GM12801 (cell line): Measurements from ENCODE around the gene MYO5B.

Experiments used
- TF ChIP-seq, protein P1 (sequence below): IDR thresholded peaks from one replicate; pipeline ENCODE4 v1.5.1; 2011; ENCODE audit warnings: control low read depth; ENCODE audit not compliant: insufficient read length; ENCODE audit errors: extremely low read depth

Gene MYO5B

DNA sequence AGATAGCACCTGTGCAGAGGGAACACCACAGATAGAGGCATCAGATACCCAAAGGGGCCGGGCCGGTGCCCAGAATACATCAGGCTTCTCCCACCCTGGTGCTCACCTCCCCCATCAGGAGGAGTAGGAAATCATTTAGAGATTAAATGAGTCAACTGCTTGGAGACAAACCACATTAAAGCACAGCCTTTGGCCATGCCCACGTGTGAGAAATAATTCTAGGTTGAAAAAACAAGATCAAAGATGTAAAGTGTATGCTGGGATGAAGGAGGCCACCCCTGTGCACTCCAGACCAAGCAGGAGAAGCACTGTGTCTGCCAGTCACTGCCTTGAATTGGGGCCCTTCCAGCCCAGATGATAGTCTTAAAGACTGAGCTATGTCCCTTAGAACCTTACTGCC, 228.9 kb downstream of the MYO5B start:
- TF ChIP-seq, protein P1, sequence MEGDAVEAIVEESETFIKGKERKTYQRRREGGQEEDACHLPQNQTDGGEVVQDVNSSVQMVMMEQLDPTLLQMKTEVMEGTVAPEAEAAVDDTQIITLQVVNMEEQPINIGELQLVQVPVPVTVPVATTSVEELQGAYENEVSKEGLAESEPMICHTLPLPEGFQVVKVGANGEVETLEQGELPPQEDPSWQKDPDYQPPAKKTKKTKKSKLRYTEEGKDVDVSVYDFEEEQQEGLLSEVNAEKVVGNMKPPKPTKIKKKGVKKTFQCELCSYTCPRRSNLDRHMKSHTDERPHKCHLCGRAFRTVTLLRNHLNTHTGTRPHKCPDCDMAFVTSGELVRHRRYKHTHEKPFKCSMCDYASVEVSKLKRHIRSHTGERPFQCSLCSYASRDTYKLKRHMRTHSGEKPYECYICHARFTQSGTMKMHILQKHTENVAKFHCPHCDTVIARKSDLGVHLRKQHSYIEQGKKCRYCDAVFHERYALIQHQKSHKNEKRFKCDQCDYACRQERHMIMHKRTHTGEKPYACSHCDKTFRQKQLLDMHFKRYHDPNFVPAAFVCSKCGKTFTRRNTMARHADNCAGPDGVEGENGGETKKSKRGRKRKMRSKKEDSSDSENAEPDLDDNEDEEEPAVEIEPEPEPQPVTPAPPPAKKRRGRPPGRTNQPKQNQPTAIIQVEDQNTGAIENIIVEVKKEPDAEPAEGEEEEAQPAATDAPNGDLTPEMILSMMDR = no peak

DNA sequence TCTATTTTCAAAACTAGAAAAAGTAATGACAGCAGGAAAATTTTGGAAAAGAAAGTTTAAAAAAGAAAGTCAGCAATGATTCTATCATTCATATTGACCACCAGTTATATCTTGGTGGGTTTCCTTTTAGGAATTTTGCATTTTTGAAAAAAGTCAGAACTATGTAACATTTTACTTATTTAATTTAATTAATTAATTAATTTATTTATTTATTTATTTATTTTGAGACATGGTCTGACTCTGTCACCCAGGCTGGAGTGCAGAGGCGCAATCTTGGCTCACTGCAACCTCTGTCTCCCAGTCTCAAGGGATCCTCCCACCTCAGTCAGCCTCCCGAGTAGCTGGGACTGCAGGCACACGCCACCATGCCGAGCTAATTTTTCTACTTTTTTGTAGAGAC, 231.7 kb downstream of the MYO5B start:
- TF ChIP-seq, protein P1 = no peak

DNA sequence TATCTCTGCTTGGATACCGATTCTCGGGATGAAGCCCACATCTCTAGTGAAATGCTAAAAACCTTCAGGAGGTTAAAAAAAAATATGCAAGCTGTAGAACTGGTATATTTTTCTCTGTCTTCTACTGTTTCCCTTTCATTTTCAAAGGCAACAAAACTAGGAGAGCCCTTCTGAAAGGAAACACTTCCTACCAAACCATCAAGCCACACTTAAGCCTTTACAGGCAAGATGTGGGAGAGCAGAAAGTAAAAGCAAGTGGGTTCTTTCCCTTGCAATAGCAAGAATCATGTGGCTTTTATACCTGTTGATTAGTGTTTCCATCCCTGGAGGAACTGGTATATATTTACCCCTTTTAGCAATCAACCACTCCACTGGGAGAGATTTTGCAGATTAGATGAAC, 233.7 kb downstream of the MYO5B start:
- TF ChIP-seq, protein P1 = no peak

DNA sequence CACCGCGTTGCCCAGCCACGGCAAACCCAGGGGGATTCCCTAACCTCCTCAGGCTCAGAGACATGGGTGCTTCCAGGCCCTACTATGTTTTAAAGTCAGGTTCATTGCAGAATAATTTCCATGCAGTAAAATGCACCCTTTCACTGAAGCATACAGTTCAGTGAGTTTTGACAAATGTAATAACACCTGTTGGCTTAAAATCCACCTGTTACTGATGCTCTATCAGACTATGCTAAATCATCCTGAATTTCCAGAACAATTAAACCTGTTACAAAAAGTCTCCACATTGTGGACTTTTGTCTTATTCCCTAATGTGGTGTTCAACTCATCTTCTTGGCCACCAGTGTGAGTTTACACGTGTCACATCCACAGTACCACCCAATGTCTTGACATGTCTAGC, 234.6 kb downstream of the MYO5B start:
- TF ChIP-seq, protein P1 = no peak

DNA sequence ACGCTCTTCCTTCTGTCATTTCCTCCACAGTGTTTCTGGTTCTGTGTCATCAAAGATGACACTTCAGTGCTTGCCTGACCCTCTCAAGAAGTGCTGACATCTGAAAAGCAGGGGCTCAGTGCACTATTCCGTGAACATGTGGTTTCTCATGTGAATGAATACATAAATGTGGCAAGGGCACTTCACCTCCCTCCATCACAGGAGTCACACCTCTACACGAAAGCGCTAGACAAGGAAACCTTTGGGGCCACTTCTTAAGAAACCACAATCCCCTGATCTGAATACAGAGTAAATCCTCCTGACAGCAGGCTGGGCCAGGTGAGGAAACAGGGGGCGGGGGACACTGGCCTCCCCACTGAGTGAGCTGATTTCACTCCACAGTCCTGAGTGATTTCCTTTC, 235.8 kb downstream of the MYO5B start:
- TF ChIP-seq, protein P1 = no peak

DNA sequence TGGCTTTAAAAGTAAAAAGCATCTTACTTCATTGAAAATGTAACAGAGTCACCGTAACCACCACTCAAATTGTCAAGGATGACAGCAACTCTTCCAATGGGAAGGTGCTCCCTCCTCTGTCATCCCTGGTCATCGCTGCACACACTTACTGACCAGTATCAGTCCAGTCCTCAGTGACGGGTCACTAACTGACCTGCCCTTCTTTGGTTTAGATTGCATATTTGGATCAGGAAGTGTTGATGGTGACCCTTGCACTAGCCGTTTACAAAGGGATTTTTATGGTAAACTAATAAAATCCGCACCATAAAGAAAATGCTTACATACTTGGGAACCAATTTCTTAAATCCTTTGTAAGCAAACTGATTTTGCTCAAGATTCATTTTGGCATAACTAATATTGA, 239.7 kb downstream of the MYO5B start:
- TF ChIP-seq, protein P1 = no peak

DNA sequence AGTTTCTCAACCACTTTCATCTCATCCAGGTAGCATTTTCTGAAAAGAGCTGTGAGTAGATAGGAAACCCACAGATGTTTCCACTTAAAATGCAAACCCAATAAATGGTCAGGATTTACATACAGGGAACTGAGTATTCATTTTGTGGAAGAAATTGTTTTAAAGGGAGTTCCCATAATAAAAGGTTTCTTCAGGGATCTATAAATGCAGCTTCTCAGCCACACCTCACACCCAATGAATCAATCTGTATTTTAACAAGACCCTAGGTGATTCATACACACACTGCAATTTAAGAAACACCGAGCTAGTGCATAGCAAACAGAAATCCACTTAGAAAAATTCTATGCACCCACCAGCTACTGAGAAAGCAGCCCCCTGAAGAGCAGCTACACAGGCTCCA, 241.6 kb downstream of the MYO5B start:
- TF ChIP-seq, protein P1 = no peak

DNA sequence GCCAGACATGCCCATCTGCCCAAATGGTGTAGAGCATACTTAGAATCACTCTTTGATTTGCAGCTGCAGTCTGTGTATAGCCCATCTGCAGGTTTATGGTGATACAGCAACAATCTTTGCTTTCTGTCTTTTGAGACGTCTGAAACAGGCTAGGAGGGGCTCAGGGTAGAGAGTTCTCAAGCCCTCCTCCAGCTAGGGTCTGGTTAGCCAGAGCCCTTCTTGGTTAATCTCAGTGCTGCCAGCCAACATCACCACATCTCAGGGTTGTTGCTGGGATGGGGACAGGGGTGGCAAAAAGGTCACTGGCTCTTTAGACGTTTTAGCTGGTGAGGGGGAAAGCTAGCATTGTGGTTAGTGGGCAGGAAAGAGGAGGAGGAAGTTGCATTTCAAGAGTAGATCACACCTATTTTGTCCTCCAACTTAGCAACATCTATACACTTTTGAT, 245.0 kb downstream of the MYO5B start:
- TF ChIP-seq, protein P1 = no peak
